HepG2 (cell line): ENCODE data around the gene GCLC. TPM values are rescaled to one million over a fixed set of nuclear protein-coding genes. Genes with fewer than 3 reads are reported as not detected.

Source experiments
- DRAP1 ChIP-seq: IDR thresholded peaks from 2 replicates; pipeline ENCODE4 v1.6.1; 2016; ENCODE audit warnings: missing genetic modification reagents, missing compliant biosample characterization
- FOSL1 ChIP-seq: sonication (generic); formaldehyde crosslinking; IDR thresholded peaks from 2 replicates; pipeline ENCODE4 v1.9.0; 2021; ENCODE audit warnings: missing genetic modification reagents, borderline replicate concordance
- HNF4A ChIP-seq: sonication (generic); formaldehyde crosslinking; IDR thresholded peaks from 2 replicates; pipeline ENCODE4 v1.4.0; 2020; ENCODE audit warnings: missing genetic modification reagents
- HOXA5 ChIP-seq: sonication (generic); formaldehyde crosslinking; IDR thresholded peaks from 2 replicates; pipeline ENCODE4 v1.4.0; 2020; ENCODE audit warnings: missing genetic modification reagents
- HOXA9 ChIP-seq: sonication (generic); formaldehyde crosslinking; IDR thresholded peaks from 2 replicates; pipeline ENCODE4 v1.8.1; 2022; ENCODE audit warnings: missing genetic modification reagents, mild to moderate bottlenecking, moderate library complexity, borderline replicate concordance
- JUND ChIP-seq: sonication (generic); formaldehyde crosslinking; IDR thresholded peaks from 2 replicates; pipeline ENCODE4 v1.8.0; 2022; ENCODE audit warnings: mild to moderate bottlenecking, missing genetic modification reagents
- MYC ChIP-seq: sonication (generic); formaldehyde crosslinking; IDR thresholded peaks from 2 replicates; pipeline ENCODE4 v1.9.0; 2021; ENCODE audit warnings: missing genetic modification reagents, borderline replicate concordance
- MZF1 ChIP-seq: sonication (generic); formaldehyde crosslinking; IDR thresholded peaks from 2 replicates; pipeline ENCODE4 v1.8.1; 2023; ENCODE audit warnings: mild to moderate bottlenecking, missing genetic modification reagents, borderline replicate concordance
- NCOA1 ChIP-seq: sonication (generic); formaldehyde crosslinking; IDR thresholded peaks from 2 replicates; pipeline ENCODE4 v1.9.0; 2021; ENCODE audit warnings: missing genetic modification reagents
- WIZ ChIP-seq: sonication (generic); formaldehyde crosslinking; IDR thresholded peaks from 2 replicates; pipeline ENCODE4 v1.5.1; 2020; ENCODE audit warnings: mild to moderate bottlenecking, missing genetic modification reagents
- ZBTB21 ChIP-seq: sonication (generic); formaldehyde crosslinking; IDR thresholded peaks from 2 replicates; pipeline ENCODE4 v1.4.0; 2020; ENCODE audit warnings: missing genetic modification reagents
- ZBTB39 ChIP-seq: sonication (generic); formaldehyde crosslinking; IDR thresholded peaks from 2 replicates; pipeline ENCODE4 v1.5.0; 2020; ENCODE audit warnings: missing genetic modification reagents
- ZNF281 ChIP-seq: sonication (generic); formaldehyde crosslinking; IDR thresholded peaks from 2 replicates; pipeline ENCODE4 v1.4.0; 2020; ENCODE audit warnings: missing genetic modification reagents, borderline replicate concordance
- ZNF329 ChIP-seq: sonication (generic); formaldehyde crosslinking; IDR thresholded peaks from 2 replicates; pipeline ENCODE4 v1.9.0; 2021; ENCODE audit warnings: low read depth, mild to moderate bottlenecking, missing genetic modification reagents
- ZNF430 ChIP-seq: sonication (generic); formaldehyde crosslinking; IDR thresholded peaks from 2 replicates; pipeline ENCODE4 v1.9.0; 2021; ENCODE audit warnings: mild to moderate bottlenecking, missing genetic modification reagents
- ZNF510 ChIP-seq: sonication (generic); formaldehyde crosslinking; IDR thresholded peaks from 2 replicates; pipeline ENCODE4 v1.4.0; 2020; ENCODE audit warnings: low read depth, mild to moderate bottlenecking, missing genetic modification reagents
- ZNF556 ChIP-seq: sonication (generic); formaldehyde crosslinking; IDR thresholded peaks from 2 replicates; pipeline ENCODE4 v1.4.0; 2020; ENCODE audit warnings: mild to moderate bottlenecking, missing genetic modification reagents, borderline replicate concordance
- ZNF563 ChIP-seq: sonication (generic); formaldehyde crosslinking; IDR thresholded peaks from 2 replicates; pipeline ENCODE4 v1.8.0; 2022; ENCODE audit warnings: mild to moderate bottlenecking, moderate library complexity, missing genetic modification reagents
- ZNF577 ChIP-seq: sonication (generic); formaldehyde crosslinking; IDR thresholded peaks from 2 replicates; pipeline ENCODE4 v1.4.0; 2020; ENCODE audit warnings: mild to moderate bottlenecking, low read depth, missing genetic modification reagents, borderline replicate concordance
- ZNF781 ChIP-seq: sonication (generic); formaldehyde crosslinking; IDR thresholded peaks from 2 replicates; pipeline ENCODE4 v1.5.1; 2020; ENCODE audit warnings: borderline replicate concordance, mild to moderate bottlenecking, missing genetic modification reagents; ENCODE audit errors: not compliant biosample characterization
- polyA plus RNA-seq, 8 experiments: library from polyadenylated mRNA; depleted of rRNA in 3 of 8; stranded (reverse) in 7 of 8; unstranded in 1 of 8; fragments of >200 nt; fragmentation: Illumina TruSeq in 4 of 8; extraction: Trizol in 4 of 8; gene quantifications; 2 replicates each; pipeline versions ENCODE4 v1.2.1 to v1.2.3, GENCODE V29; 2011 to 2016; ENCODE audit warnings: low read depth in 4 of 8, missing spikeins in 1 of 8, mixed read lengths in 1 of 8; ENCODE audit not compliant: insufficient read depth in 1 of 8
- total RNA-seq, 5 experiments: library from RNA; depleted of rRNA; stranded (reverse); fragments of >200 nt; fragmentation: Illumina TruSeq; extraction: Trizol; gene quantifications; 2 replicates each; pipeline ENCODE4 v1.2.3, GENCODE V29; 2016; ENCODE audit warnings: low read depth in 1 of 5
- TF ChIP-seq, protein P1 (sequence below): sonication (generic); formaldehyde crosslinking; IDR thresholded peaks from 2 replicates; pipeline ENCODE4 v1.5.0; 2020; ENCODE audit warnings: missing genetic modification reagents, mild to moderate bottlenecking, borderline replicate concordance
- TF ChIP-seq, protein P2 (sequence below): sonication (generic); formaldehyde crosslinking; IDR thresholded peaks from 2 replicates; pipeline ENCODE4 v1.8.0; 2022; ENCODE audit warnings: low read depth, missing genetic modification reagents

Gene GCLC
- total and polyA plus RNA-seq, 2 of the 13 experiments (the other 11 are each of a cell fraction or from before 2014, with no cell fraction given) = 35.3 to 84.6 TPM

GRCh38 chr6:53547811-53548496 lies 3.1 kb upstream of the GCLC start (continued):
- TF ChIP-seq HOXA9 (CRISPR knock-in tag) (peak; percentile 94; the same call in 1 of the 2 replicates), ZNF781 (peak; percentile 27), DRAP1 (CRISPR knock-in tag) (peak; percentile 79), ZNF577 (CRISPR knock-in tag) (no peak), ZNF556 (CRISPR knock-in tag) (peak; percentile 97), ZNF281 (peak; percentile 71; the same call in 1 of the 2 replicates), HNF4A (CRISPR knock-in tag) (peak; percentile 97), ZNF563 (CRISPR knock-in tag) (peak; percentile 85), ZBTB21 (CRISPR knock-in tag) (no peak), JUND (CRISPR knock-in tag) (peak; percentile 94), NCOA1 (no peak), ZNF430 (CRISPR knock-in tag) (peak; percentile 98), HOXA5 (peak; percentile 99), ZNF510 (CRISPR knock-in tag) (peak; percentile 92; the same call in 1 of the 2 replicates), MYC (CRISPR knock-in tag) (peak; percentile 98), MZF1 (CRISPR knock-in tag) (peak; percentile 24; the same call in 1 of the 2 replicates), ZNF329 (CRISPR knock-in tag) (peak; percentile 82), WIZ (CRISPR knock-in tag) (peak; percentile 82; the same call in 1 of the 2 replicates), FOSL1 (peak; percentile 83), ZBTB39 (CRISPR knock-in tag) (no peak)
- TF ChIP-seq, protein P1, sequence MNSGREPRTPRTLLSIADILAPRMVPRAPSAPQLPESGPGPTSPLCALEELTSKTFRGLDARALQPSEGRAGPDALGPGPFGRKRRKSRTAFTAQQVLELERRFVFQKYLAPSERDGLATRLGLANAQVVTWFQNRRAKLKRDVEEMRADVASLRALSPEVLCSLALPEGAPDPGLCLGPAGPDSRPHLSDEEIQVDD (CRISPR knock-in tag) = peak; percentile 82; the same call in 1 of the 2 replicates
- TF ChIP-seq, protein P2, sequence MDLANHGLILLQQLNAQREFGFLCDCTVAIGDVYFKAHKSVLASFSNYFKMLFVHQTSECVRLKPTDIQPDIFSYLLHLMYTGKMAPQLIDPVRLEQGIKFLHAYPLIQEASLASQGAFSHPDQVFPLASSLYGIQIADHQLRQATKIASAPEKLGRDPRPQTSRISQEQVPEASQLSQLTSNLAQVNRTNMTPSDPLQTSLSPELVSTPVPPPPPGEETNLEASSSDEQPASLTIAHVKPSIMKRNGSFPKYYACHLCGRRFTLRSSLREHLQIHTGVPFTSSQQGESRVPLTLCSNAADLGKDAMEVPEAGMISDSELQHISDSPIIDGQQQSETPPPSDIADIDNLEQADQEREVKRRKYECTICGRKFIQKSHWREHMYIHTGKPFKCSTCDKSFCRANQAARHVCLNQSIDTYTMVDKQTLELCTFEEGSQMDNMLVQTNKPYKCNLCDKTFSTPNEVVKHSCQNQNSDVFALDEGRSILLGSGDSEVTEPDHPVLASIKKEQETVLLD = peak; percentile 78
